Measurements from ENCODE around the gene OR7D4. TPM values are rescaled to one million over a fixed set of nuclear protein-coding genes. Genes with fewer than 3 reads are reported as not detected.

OR7D4 gene
- total RNA-seq, 4 donors from 2014 or later, result not detected

DNA sequence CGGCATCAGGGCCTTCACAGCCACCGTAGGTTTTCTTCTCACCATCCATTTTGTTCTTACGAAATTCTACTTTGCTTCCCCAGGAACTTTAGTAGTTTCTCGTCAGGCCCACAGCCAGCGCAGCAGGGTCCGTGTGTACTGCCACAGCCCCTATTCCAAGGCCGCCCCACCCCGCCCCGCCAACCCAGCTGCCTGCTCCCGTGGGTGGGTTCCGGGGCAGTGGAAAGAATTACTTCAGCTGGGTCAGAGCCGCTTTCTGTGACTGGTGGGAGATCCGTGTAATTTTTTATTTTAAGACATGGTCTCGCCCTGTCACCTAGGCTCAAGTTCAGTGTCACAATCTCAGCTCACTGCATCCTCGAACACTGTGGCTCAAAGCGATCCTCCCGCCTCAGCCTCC is 36.4 kb downstream of the OR7D4 start:
- Histone ChIP-seq H3K9me3 (peaks cover 0 to 3% (median 0%) of the 10 kb centered on the region in 4 donors), H3K27ac (no peak overlapping the region), H3K27me3 (no peaks in the 10 kb centered on the region), H3K36me3 (no peaks in the 10 kb centered on the region), H3K4me1 (no peaks in the 10 kb centered on the region), H3K4me3 (no peak overlapping the region)
- no peak for DNase-seq
- no peak for TF ChIP-seq POLR2A (IDR thresholded peaks at IDR 0.05)
- TF ChIP-seq, protein P1, sequence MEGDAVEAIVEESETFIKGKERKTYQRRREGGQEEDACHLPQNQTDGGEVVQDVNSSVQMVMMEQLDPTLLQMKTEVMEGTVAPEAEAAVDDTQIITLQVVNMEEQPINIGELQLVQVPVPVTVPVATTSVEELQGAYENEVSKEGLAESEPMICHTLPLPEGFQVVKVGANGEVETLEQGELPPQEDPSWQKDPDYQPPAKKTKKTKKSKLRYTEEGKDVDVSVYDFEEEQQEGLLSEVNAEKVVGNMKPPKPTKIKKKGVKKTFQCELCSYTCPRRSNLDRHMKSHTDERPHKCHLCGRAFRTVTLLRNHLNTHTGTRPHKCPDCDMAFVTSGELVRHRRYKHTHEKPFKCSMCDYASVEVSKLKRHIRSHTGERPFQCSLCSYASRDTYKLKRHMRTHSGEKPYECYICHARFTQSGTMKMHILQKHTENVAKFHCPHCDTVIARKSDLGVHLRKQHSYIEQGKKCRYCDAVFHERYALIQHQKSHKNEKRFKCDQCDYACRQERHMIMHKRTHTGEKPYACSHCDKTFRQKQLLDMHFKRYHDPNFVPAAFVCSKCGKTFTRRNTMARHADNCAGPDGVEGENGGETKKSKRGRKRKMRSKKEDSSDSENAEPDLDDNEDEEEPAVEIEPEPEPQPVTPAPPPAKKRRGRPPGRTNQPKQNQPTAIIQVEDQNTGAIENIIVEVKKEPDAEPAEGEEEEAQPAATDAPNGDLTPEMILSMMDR (IDR thresholded peaks at IDR 0.05), result no peak

DNA sequence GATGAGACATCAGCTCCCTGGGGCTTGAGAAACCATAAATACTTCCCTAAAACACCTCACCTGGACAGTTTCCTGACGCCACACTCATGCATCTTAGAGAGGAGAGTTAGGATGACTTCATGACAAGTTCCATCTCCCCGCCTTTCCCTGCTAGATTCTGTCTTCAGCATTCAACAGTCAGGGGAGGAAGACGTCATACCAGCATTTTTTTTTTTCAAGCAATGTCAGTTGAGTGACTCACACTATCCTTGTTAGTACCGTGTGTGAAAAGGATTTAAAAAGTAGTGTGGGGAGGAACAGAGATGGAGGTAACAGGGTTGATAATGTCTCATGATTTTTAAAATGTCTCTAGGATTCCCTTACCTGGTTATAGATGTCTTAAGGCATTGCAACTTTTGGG is 40.5 kb downstream of the OR7D4 start, which contains the start of gene OR7D2:
TSS of gene OR7D2 (plus strand) at position 79 of the 400 bp plus-strand sequence. CDS start 6,803 bp downstream, outside the sequence.
- no peak within 1 kb of the TSS for H3K4me3 ChIP-seq
- DNase-seq, result no peak
- H3K36me3 ChIP-seq, result no peaks in the 10 kb centered on the region
- H3K27ac ChIP-seq, result no peak within 1 kb of the TSS
- TF ChIP-seq, protein P1 (IDR thresholded peaks at IDR 0.05), result no peak
- no peak for TF ChIP-seq POLR2A (IDR thresholded peaks at IDR 0.05)
- no peaks in the 10 kb centered on the region for H3K9me3 ChIP-seq
- H3K4me1 ChIP-seq, result no peaks in the 10 kb centered on the region
- no peaks in the 10 kb centered on the region for H3K27me3 ChIP-seq

DNA sequence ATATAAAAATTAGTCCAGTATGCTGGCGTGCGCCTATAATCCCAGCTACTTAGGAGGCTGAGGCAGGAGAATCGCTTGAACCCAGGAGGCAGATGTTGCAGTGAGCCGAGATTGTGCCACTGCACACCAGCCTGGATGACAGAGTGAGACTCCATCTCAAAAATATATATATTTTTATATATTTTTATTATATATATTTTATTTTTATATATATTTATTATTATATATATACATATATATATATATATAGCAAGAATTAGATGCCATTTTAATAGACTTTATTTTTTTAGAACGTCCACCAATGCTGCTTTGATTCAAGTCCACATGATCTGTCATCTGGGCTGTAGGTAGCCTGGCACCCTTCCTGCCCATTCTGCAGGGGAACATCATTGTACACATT is 44.1 kb downstream of the OR7D4 start:
- TF ChIP-seq, protein P1 (IDR thresholded peaks at IDR 0.05), result no peak
- TF ChIP-seq POLR2A (IDR thresholded peaks at IDR 0.05), result no peak
- Histone ChIP-seq H3K27ac (no peak overlapping the region), H3K4me3 (no peak overlapping the region), H3K36me3 (no peaks in the 10 kb centered on the region), H3K27me3 (no peaks in the 10 kb centered on the region), H3K4me1 (no peaks in the 10 kb centered on the region), H3K9me3 (no peaks in the 10 kb centered on the region)
- DNase-seq, result no peak

DNA sequence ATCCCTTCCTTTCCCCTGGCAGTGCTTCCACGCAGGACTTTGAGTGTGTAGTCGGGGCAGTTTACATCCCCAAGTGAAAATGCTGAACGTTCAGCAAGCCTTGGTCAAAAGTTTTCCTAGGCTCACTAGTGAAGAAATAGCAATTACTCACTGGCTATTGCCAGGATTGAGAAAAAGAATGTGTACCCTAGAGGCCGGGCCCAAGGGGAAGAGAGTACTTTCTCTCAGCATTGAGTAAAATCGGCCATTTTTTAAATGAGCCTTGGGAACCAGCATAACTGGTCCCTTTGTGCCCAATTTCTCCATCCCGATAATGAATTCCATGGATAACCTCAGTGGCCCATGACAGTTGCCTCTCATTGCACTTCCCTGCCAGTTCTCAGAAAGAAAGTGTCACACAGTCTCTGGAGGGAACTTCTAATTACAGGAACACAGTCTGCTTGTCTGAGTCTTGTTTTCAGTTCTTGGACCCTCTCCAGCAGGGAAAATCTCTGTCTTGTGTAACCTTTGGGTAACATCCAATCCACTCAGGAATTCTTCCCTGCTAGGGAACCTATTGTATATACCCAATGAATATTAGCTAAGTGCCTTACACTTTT is 47.9 kb downstream of the OR7D4 start:
- TF ChIP-seq POLR2A (IDR thresholded peaks at IDR 0.05), result no peak
- TF ChIP-seq, protein P1 (IDR thresholded peaks at IDR 0.05), result no peak
- no peaks in the 10 kb centered on the region for H3K4me1 ChIP-seq
- no peak for DNase-seq
- no peaks in the 10 kb centered on the region for H3K9me3 ChIP-seq
- no peaks in the 10 kb centered on the region for H3K27me3 ChIP-seq
- H3K36me3 ChIP-seq, result peaks cover 0 to 7% (median 0%) of the 10 kb centered on the region in 3 donors
- H3K4me3 ChIP-seq, result no peak overlapping the region
- no peak overlapping the region for H3K27ac ChIP-seq

DNA sequence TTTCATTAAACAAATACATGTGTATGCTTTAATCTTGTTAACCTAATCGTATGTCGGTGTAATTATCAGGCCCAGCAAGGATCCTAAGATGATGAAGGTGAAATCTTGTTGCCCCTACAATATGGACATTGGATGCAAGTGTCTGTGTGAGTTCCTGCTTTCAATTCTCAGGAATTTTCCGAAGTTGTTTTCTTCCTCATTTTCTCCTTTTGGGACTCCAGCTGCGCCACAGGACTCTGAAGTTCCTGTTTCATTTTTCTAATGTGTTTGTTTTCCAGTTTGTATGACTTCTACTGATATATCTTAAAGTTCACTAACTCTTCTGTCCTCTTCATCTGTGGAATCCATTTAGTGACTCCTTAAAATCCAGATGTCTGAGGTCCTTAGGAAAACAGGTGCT is 52.5 kb downstream of the OR7D4 start:
- Histone ChIP-seq H3K4me1 (no peaks in the 10 kb centered on the region), H3K36me3 (peaks cover 0 to 45% (median 0%) of the 10 kb centered on the region in 3 donors), H3K27ac (no peak overlapping the region), H3K27me3 (no peaks in the 10 kb centered on the region), H3K4me3 (no peak overlapping the region), H3K9me3 (peaks cover 0 to 7% (median 0%) of the 10 kb centered on the region in 4 donors)
- no peak for DNase-seq
- TF ChIP-seq, protein P1 (IDR thresholded peaks at IDR 0.05), result no peak
- TF ChIP-seq POLR2A (IDR thresholded peaks at IDR 0.05), result no peak

All from Peyer's patch (tissue), 4 donors.